GM23338 (cell line): ENCODE data around the gene TYW1. TPM values are rescaled to one million over a fixed set of nuclear protein-coding genes. Genes with fewer than 3 reads are reported as not detected.
"Not testable (repeated sequence)": the region's sequence is repeated elsewhere in the genome, so short reads cannot be mapped to it uniquely, and the experiment has no call there.

Experiments
- ATAC-seq: fragments of 200-7000 bp; cut with Tn5 transposase; 3 replicates; pipeline ENCODE4 v1.9.1; 2020
- DNase-seq: peaks from one replicate; pipeline ENCODE4 v3.0.0-alpha.2; 2015; ENCODE audit warnings: low spot score
- H2AFZ ChIP-seq: fragments of 200-600 bp; sonication (generic); 2 replicates; pipeline ENCODE4 v1.8.0; 2016; ENCODE audit warnings: antibody characterized with exemption, mild to moderate bottlenecking, moderate library complexity
- H3F3A ChIP-seq: fragments of 200-600 bp; sonication (generic); replicated peaks from 2 replicates; pipeline ENCODE4 v1.8.0; 2017; ENCODE audit warnings: antibody characterized with exemption, mixed run types, low read depth
- H3K27ac ChIP-seq: fragments of 200-600 bp; sonication (generic); 2 replicates; pipeline ENCODE4 v1.6.1; 2016; ENCODE audit warnings: low read depth
- H3K27me3 ChIP-seq: fragments of 200-600 bp; sonication (generic); 2 replicates; pipeline ENCODE4 v1.8.0; 2016; ENCODE audit warnings: mild to moderate bottlenecking, mixed run types, moderate library complexity; ENCODE audit not compliant: insufficient read depth
- H3K36me3 ChIP-seq: fragments of 200-600 bp; sonication (generic); 2 replicates; pipeline ENCODE4 v1.8.0; 2016; ENCODE audit warnings: mild to moderate bottlenecking; ENCODE audit not compliant: insufficient read depth
- H3K4me1 ChIP-seq: fragments of 200-600 bp; sonication (generic); 2 replicates; pipeline ENCODE4 v1.8.0; 2016; ENCODE audit warnings: mild to moderate bottlenecking, moderate library complexity; ENCODE audit not compliant: insufficient read depth
- H3K4me2 ChIP-seq: fragments of 200-600 bp; sonication (generic); 2 replicates; pipeline ENCODE4 v1.7.1; 2017; ENCODE audit warnings: mixed run types
- H3K4me3 ChIP-seq: fragments of 200-600 bp; sonication (generic); 2 replicates; pipeline ENCODE4 v1.6.1; 2016; ENCODE audit warnings: mixed run types
- H3K79me2 ChIP-seq: fragments of 200-600 bp; sonication (generic); replicated peaks from 2 replicates; pipeline ENCODE4 v1.8.0; 2017; ENCODE audit warnings: mild to moderate bottlenecking; ENCODE audit not compliant: insufficient read depth
- H3K9me2 ChIP-seq: fragments of 200-600 bp; sonication (generic); 2 replicates; pipeline ENCODE4 v1.8.0; 2017; ENCODE audit not compliant: insufficient read depth
- H4K20me1 ChIP-seq: fragments of 200-600 bp; sonication (generic); replicated peaks from 2 replicates; pipeline ENCODE4 v1.8.0; 2017; ENCODE audit warnings: mild to moderate bottlenecking; ENCODE audit not compliant: insufficient read depth
- H3K27ac Mint-ChIP-seq: 2 replicates; pipeline ENCODE4 v1.8.0; 2020; ENCODE audit warnings: inconsistent platforms, mild to moderate bottlenecking, moderate library complexity, mixed read lengths
- H3K27me3 Mint-ChIP-seq: 3 replicates; pipeline ENCODE4 v1.8.0; 2022; ENCODE audit warnings: low read depth, mild to moderate bottlenecking, moderate library complexity, mixed read lengths, inconsistent platforms; ENCODE audit not compliant: insufficient read depth, poor library complexity
- H3K36me3 Mint-ChIP-seq: 3 replicates; pipeline ENCODE4 v1.8.0; 2021; ENCODE audit warnings: low read depth, mild to moderate bottlenecking, inconsistent platforms, moderate library complexity, mixed read lengths
- H3K4me1 Mint-ChIP-seq: 3 replicates; pipeline ENCODE4 v1.8.0; 2020; ENCODE audit warnings: mild to moderate bottlenecking, inconsistent platforms, mixed read lengths
- H3K4me3 Mint-ChIP-seq: 3 replicates; pipeline ENCODE4 v1.8.0; 2021; ENCODE audit warnings: moderate library complexity, mild to moderate bottlenecking, inconsistent platforms, mixed read lengths
- H3K9me3 Mint-ChIP-seq: 3 replicates; pipeline ENCODE4 v1.8.0; 2020; ENCODE audit warnings: moderate library complexity, mild to moderate bottlenecking, inconsistent platforms, mixed read lengths
- POLR2AphosphoS5 ChIP-seq: IDR thresholded peaks from 2 replicates; pipeline ENCODE4 v1.6.1; 2016; ENCODE audit warnings: antibody characterized with exemption, low read depth
- ZNF331 ChIP-seq: fragments of 250-450 bp; sonication (Bioruptor Pico); IDR thresholded peaks from 2 replicates; pipeline ENCODE4 v1.5.0; 2020; ENCODE audit warnings: low read depth, mild to moderate bottlenecking, moderate library complexity
- polyA plus RNA-seq: library from polyadenylated mRNA; unstranded; fragments of >200 nt; fragmentation: Nextera tagmentation; extraction: Ambion mirVana; gene quantifications from 2 replicates; pipeline ENCODE4 v1.2.1, GENCODE V29; 2016
- total RNA-seq: library from RNA; depleted of rRNA; stranded (reverse); fragments of >200 nt; shearing (Covaris generic); gene quantifications from 2 replicates; pipeline ENCODE4 v1.2.3, GENCODE V29; 2014
- TF ChIP-seq, protein P1 (sequence below), 2 experiments: fragments of 200-600 bp in 1 of 2; sonication (generic) in 1 of 2; conservative IDR thresholded peaks; 2 replicates each; pipeline versions ENCODE4 v1.5.1 to v1.6.1; 2016 to 2017; ENCODE audit warnings: antibody characterized with exemption in 2 of 2, low read depth in 2 of 2, mild to moderate bottlenecking in 2 of 2, moderate library complexity in 1 of 2
- TF ChIP-seq, protein P2 (sequence below): IDR thresholded peaks from one replicate; pipeline ENCODE4 v1.6.1; 2018; ENCODE audit warnings: antibody characterized with exemption; ENCODE audit not compliant: unreplicated experiment
- TF ChIP-seq, protein P3 (sequence below): IDR thresholded peaks from 2 replicates; pipeline ENCODE4 v1.6.1; 2016; ENCODE audit warnings: antibody characterized with exemption

TYW1 gene
- total and polyA plus RNA-seq, 2 experiments from 2014 or later: 15.2 to 18.1 TPM

GRCh38 chr7:67040832-67041231 is 44.2 kb downstream of the TYW1 start:
- not testable (repeated sequence) for H3K27ac ChIP-seq, H3K9me3 Mint-ChIP-seq, H3K4me1 Mint-ChIP-seq, H3K4me2 ChIP-seq, H3F3A ChIP-seq, DNase-seq, H3K79me2 ChIP-seq, H2AFZ ChIP-seq, H4K20me1 ChIP-seq, H3K27ac Mint-ChIP-seq, H3K9me2 ChIP-seq, ATAC-seq, H3K4me3 Mint-ChIP-seq, H3K36me3 ChIP-seq, H3K36me3 Mint-ChIP-seq, H3K4me1 ChIP-seq, H3K27me3 Mint-ChIP-seq, H3K27me3 ChIP-seq, H3K4me3 ChIP-seq
- TF ChIP-seq, protein P1, sequence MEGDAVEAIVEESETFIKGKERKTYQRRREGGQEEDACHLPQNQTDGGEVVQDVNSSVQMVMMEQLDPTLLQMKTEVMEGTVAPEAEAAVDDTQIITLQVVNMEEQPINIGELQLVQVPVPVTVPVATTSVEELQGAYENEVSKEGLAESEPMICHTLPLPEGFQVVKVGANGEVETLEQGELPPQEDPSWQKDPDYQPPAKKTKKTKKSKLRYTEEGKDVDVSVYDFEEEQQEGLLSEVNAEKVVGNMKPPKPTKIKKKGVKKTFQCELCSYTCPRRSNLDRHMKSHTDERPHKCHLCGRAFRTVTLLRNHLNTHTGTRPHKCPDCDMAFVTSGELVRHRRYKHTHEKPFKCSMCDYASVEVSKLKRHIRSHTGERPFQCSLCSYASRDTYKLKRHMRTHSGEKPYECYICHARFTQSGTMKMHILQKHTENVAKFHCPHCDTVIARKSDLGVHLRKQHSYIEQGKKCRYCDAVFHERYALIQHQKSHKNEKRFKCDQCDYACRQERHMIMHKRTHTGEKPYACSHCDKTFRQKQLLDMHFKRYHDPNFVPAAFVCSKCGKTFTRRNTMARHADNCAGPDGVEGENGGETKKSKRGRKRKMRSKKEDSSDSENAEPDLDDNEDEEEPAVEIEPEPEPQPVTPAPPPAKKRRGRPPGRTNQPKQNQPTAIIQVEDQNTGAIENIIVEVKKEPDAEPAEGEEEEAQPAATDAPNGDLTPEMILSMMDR (conservative IDR thresholded peaks at IDR 0.05; ENCODE audit: low read depth in 2 of 2): peak in 1 of 2 experiments; percentile 61; a peak in 2 of 4 replicates

DNA sequence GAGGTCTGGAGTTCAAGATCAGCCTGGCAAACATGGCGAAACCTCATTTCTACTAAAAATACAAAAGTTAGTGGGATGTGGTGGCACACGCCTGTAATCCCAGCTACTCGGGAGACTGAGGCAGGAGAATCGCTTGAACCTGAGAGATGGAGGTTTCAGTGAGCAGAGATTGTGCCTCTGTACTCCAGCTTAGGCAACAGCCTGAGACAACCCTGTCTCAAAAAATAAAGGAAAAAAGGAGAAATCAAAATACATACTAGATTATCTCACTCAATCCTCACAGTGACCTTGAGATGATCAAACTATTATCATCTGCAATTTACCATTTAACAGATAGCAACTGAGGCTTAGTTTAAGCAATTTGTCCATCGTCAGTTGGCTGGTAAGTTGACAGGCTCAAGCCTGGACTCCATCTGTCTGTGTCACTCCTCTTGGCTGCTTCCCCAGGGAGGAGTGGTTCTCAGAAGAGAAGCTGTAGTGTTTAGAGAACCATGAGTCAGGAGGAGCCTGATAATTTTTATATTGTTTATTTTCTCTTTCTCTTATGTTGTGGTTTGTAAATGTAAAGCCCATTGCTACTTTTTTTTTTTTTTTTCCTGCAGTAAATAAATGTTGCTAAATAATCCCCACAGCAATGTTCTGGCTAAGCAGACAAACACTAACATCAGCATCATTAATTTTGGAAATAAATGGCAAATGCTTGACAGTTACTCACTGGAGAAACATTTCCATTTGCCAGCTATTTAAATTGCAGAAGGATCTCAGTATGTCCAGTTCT is 46.3 kb downstream of the TYW1 start:
- H3K36me3 Mint-ChIP-seq, H2AFZ ChIP-seq, H3K27ac ChIP-seq, DNase-seq, H4K20me1 ChIP-seq, H3K4me3 ChIP-seq, H3K4me1 Mint-ChIP-seq, H3K79me2 ChIP-seq, H3K9me3 Mint-ChIP-seq, H3K4me2 ChIP-seq, H3K4me3 Mint-ChIP-seq, H3K27ac Mint-ChIP-seq, ATAC-seq, H3F3A ChIP-seq, H3K27me3 Mint-ChIP-seq, H3K4me1 ChIP-seq, H3K36me3 ChIP-seq, H3K27me3 ChIP-seq, H3K9me2 ChIP-seq: not testable (repeated sequence)

DNA sequence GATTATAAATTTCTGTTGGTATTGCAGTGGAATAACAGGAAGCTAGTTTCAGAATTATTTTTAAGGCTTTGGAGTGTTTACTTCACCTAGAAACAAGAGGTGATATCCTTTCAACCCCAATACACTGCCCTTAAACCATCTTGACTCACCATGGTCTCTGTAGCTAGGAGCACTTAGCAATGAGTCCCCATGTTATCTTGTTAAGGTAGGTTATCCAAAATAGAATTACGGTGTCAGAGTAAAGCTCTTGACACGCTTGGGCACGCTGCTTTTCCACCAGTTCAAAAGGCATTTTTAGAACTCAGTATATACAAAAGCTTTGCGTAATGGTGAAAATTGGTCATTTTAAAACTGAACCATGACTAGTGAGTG is 46.9 kb downstream of the TYW1 start:
- not testable (repeated sequence) for DNase-seq, H3K4me1 ChIP-seq, H3K36me3 Mint-ChIP-seq, H3K4me1 Mint-ChIP-seq, H3K36me3 ChIP-seq, H2AFZ ChIP-seq, H3K4me2 ChIP-seq, H3K27ac Mint-ChIP-seq, H3K27me3 Mint-ChIP-seq, H3K4me3 Mint-ChIP-seq, H3K9me3 Mint-ChIP-seq, H3K9me2 ChIP-seq, H3K27ac ChIP-seq, H4K20me1 ChIP-seq, H3K4me3 ChIP-seq, H3K79me2 ChIP-seq, ATAC-seq, H3K27me3 ChIP-seq, H3F3A ChIP-seq

DNA sequence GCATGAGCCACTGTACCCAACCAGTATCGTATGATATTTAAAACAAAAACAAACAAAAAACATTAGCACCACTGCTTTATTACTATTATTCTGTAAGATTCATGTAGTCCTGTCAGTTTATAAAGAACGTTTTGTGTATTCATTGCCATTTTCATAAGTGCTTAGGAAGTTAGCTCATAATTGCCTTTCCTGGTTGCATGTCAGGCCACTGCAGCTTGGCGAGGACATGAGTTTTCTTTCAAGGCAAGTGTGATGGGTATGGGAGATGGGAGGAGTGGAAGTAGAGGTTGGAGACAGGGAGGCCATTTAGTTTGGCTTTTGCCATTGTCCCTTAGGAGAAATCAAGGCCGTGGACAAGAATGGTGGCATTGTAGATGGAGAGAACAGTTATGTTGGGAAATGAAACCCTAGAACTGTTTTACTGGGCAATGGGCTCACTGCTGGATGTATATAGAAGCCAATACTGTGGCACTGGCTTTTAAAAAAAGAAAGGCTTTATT is 48.9 kb downstream of the TYW1 start:
- no peaks in the 10 kb centered on the region for H3K27me3 Mint-ChIP-seq
- no peaks in the 10 kb centered on the region for H3F3A ChIP-seq
- TF ChIP-seq ZNF331 (CRISPR knock-in tag): no peak
- TF ChIP-seq POLR2AphosphoS5: no peak
- TF ChIP-seq, protein P2, sequence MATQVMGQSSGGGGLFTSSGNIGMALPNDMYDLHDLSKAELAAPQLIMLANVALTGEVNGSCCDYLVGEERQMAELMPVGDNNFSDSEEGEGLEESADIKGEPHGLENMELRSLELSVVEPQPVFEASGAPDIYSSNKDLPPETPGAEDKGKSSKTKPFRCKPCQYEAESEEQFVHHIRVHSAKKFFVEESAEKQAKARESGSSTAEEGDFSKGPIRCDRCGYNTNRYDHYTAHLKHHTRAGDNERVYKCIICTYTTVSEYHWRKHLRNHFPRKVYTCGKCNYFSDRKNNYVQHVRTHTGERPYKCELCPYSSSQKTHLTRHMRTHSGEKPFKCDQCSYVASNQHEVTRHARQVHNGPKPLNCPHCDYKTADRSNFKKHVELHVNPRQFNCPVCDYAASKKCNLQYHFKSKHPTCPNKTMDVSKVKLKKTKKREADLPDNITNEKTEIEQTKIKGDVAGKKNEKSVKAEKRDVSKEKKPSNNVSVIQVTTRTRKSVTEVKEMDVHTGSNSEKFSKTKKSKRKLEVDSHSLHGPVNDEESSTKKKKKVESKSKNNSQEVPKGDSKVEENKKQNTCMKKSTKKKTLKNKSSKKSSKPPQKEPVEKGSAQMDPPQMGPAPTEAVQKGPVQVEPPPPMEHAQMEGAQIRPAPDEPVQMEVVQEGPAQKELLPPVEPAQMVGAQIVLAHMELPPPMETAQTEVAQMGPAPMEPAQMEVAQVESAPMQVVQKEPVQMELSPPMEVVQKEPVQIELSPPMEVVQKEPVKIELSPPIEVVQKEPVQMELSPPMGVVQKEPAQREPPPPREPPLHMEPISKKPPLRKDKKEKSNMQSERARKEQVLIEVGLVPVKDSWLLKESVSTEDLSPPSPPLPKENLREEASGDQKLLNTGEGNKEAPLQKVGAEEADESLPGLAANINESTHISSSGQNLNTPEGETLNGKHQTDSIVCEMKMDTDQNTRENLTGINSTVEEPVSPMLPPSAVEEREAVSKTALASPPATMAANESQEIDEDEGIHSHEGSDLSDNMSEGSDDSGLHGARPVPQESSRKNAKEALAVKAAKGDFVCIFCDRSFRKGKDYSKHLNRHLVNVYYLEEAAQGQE: no peak
- TF ChIP-seq, protein P3, sequence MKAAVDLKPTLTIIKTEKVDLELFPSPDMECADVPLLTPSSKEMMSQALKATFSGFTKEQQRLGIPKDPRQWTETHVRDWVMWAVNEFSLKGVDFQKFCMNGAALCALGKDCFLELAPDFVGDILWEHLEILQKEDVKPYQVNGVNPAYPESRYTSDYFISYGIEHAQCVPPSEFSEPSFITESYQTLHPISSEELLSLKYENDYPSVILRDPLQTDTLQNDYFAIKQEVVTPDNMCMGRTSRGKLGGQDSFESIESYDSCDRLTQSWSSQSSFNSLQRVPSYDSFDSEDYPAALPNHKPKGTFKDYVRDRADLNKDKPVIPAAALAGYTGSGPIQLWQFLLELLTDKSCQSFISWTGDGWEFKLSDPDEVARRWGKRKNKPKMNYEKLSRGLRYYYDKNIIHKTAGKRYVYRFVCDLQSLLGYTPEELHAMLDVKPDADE: no peak

More for the DNA sequence above, 48.9 kb downstream of the TYW1 start:
- no peaks in the 10 kb centered on the region for H3K27me3 ChIP-seq
- H3K27ac ChIP-seq: no peak overlapping the region
- H3K4me3 Mint-ChIP-seq: no peak overlapping the region
- no peaks in the 10 kb centered on the region for H4K20me1 ChIP-seq
- H3K4me1 ChIP-seq: no peaks in the 10 kb centered on the region
- DNase-seq: no peak
- peak overlapping the region; percentile 18; the same call in 1 of the 2 replicates for H3K27ac Mint-ChIP-seq
- no peaks in the 10 kb centered on the region for H3K9me3 Mint-ChIP-seq
- no peak overlapping the region for H3K4me3 ChIP-seq
- peaks cover 8% of the 10 kb centered on the region; the same call in 2 of the 3 replicates for H3K4me1 Mint-ChIP-seq
- no peaks in the 10 kb centered on the region for H3K9me2 ChIP-seq
- no peaks in the 10 kb centered on the region for H3K36me3 ChIP-seq
- no peak overlapping the region for H3K4me2 ChIP-seq
- ATAC-seq: no peak
- no peak overlapping the region for H2AFZ ChIP-seq
- no peaks in the 10 kb centered on the region for H3K79me2 ChIP-seq
- H3K36me3 Mint-ChIP-seq: peaks cover 3% of the 10 kb centered on the region; the same call in 1 of the 3 replicates
